Esophagus muscularis mucosa (tissue), 4 donors: ENCODE data around the gene FAM240A. TPM values are rescaled to one million over a fixed set of nuclear protein-coding genes. Genes with fewer than 3 reads are reported as not detected.

ENCODE experiments used
- DNase-seq: peaks from one replicate; pipeline ENCODE4 v3.0.0-alpha.2; 2017; ENCODE audit errors: extremely low spot score
- H3K27ac ChIP-seq, 4 donors: fragments of 200-600 bp; sonication (generic); replicated peaks in 1 of 4; 1 replicate in 3 of 4; 2 replicates in 1 of 4; pipeline ENCODE4 v1.5.1; 2016 to 2019; ENCODE audit warnings: mild to moderate bottlenecking in 1 of 4
- H3K27me3 ChIP-seq, 4 donors: fragments of 200-600 bp; sonication (generic); one replicate each; pipeline versions ENCODE4 v1.5.1 to v1.6.0; 2016 to 2019
- H3K36me3 ChIP-seq, 4 donors: fragments of 200-600 bp; sonication (generic); one replicate each; pipeline ENCODE4 v1.5.1; 2016 to 2019
- H3K4me1 ChIP-seq, 4 donors: fragments of 200-600 bp; sonication (generic); one replicate each; pipeline ENCODE4 v1.5.1; 2016 to 2019
- H3K4me3 ChIP-seq, 4 donors: fragments of 200-600 bp; sonication (generic); 1 replicate in 2 of 4; 2 replicates in 2 of 4; pipeline ENCODE4 v1.5.1; 2016 to 2019; ENCODE audit warnings: mild to moderate bottlenecking in 4 of 4, moderate library complexity in 1 of 4
- H3K9me3 ChIP-seq, 4 donors: fragments of 200-600 bp; sonication (generic); 1 replicate in 3 of 4; 2 replicates in 1 of 4; pipeline ENCODE4 v1.5.1; 2016 to 2019
- EP300 ChIP-seq: sonication (generic); formaldehyde crosslinking; IDR thresholded peaks from one replicate; pipeline ENCODE4 v1.6.1; 2017; ENCODE audit warnings: antibody characterized with exemption
- POLR2A ChIP-seq: fragments of 450-650 bp; IDR thresholded peaks from one replicate; pipeline ENCODE4 v1.6.1; 2017; ENCODE audit warnings: antibody characterized with exemption, moderate library complexity, mild to moderate bottlenecking, low read depth
- POLR2AphosphoS5 ChIP-seq, 2 donors: sonication (generic); formaldehyde crosslinking; IDR thresholded peaks; one replicate each; pipeline ENCODE4 v1.6.1; 2017; ENCODE audit warnings: antibody characterized with exemption in 2 of 2
- WGBS: methylation state at CpG from one replicate; pipeline ENCODE4 v1.1.5; 2018; 5-methylcytosine and 5-hydroxymethylcytosine counted together
- intact Hi-C: fragments of 100-400 bp; cut with DNase I; formaldehyde crosslinking; loops from one replicate; pipeline ENCODE4 v1.15.1; 2023
- total RNA-seq, 4 donors: library from RNA; depleted of rRNA; stranded (reverse); fragments of >200 nt; gene quantifications; one replicate each; pipeline versions ENCODE4 v1.1.0 to v1.2.1, GENCODE V29; 2016
- TF ChIP-seq, protein P1 (sequence below), 3 experiments: fragments of 200-600 bp in 2 of 3; fragments of 450-650 bp in 1 of 3; sonication (generic) in 2 of 3; IDR thresholded peaks; one replicate each; pipeline ENCODE4 v1.5.1; 2017 to 2019; ENCODE audit warnings: antibody characterized with exemption in 3 of 3, mild to moderate bottlenecking in 2 of 3, moderate library complexity in 1 of 3

Gene FAM240A
- total RNA-seq, 4 donors from 2014 or later = not detected

- Histone ChIP-seq H3K4me3 (no peak overlapping the region), H3K9me3 (peaks cover 0 to 11% (median 4%) of the 10 kb centered on the region in 4 donors), H3K27ac (no peak overlapping the region), H3K36me3 (no peaks in the 10 kb centered on the region), H3K4me1 (no peaks in the 10 kb centered on the region), H3K27me3 (peaks cover 0 to 6% (median 0%) of the 10 kb centered on the region in 4 donors)
- intact Hi-C loops = no loop called here
- TF ChIP-seq POLR2AphosphoS5 (IDR thresholded peaks at IDR 0.05) (no peak), EP300 (no peak), POLR2A (no peak)
- TF ChIP-seq, protein P1, sequence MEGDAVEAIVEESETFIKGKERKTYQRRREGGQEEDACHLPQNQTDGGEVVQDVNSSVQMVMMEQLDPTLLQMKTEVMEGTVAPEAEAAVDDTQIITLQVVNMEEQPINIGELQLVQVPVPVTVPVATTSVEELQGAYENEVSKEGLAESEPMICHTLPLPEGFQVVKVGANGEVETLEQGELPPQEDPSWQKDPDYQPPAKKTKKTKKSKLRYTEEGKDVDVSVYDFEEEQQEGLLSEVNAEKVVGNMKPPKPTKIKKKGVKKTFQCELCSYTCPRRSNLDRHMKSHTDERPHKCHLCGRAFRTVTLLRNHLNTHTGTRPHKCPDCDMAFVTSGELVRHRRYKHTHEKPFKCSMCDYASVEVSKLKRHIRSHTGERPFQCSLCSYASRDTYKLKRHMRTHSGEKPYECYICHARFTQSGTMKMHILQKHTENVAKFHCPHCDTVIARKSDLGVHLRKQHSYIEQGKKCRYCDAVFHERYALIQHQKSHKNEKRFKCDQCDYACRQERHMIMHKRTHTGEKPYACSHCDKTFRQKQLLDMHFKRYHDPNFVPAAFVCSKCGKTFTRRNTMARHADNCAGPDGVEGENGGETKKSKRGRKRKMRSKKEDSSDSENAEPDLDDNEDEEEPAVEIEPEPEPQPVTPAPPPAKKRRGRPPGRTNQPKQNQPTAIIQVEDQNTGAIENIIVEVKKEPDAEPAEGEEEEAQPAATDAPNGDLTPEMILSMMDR (IDR thresholded peaks at IDR 0.05) = no peak
- no peak for DNase-seq
- WGBS = 73% methylated on average over 3 of the region's 3 CpGs
Measured at GRCh38 chr3:46649436-46649835, 37.1 kb downstream of the FAM240A start.

DNA sequence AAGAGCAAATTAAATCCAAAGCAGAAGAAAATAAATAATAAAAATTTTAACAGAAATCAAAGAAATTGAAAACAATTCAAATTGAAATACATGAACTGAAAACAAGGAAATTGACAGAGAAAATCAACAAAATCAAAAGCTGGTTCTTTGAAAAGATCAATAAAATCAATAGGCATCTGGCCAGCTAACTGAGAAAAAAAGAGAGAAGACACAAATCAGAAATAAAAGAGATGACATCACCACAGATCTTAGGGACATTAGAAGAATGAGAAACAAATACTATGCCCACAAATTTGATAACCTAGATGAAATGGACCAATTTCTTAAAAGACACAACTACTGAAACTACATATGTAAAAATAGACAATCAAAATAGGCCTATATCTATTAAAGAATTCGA, 38.8 kb downstream of the FAM240A start:
- no peak overlapping the region for H3K4me3 ChIP-seq
- H3K36me3 ChIP-seq = no peaks in the 10 kb centered on the region
- H3K27me3 ChIP-seq = peaks cover 0 to 6% (median 0%) of the 10 kb centered on the region in 4 donors
- no peak overlapping the region for H3K27ac ChIP-seq
- whole genome bisulfite sequencing = 56% methylated on average over 1 of the region's 1 CpG
- no peaks in the 10 kb centered on the region for H3K4me1 ChIP-seq
- H3K9me3 ChIP-seq = peaks cover 0 to 11% (median 4%) of the 10 kb centered on the region in 4 donors
- intact Hi-C loops = no loop called here
- TF ChIP-seq POLR2AphosphoS5 (IDR thresholded peaks at IDR 0.05) (no peak), EP300 (no peak), POLR2A (no peak)
- TF ChIP-seq, protein P1 (IDR thresholded peaks at IDR 0.05) = no peak
- no peak for DNase-seq

DNA sequence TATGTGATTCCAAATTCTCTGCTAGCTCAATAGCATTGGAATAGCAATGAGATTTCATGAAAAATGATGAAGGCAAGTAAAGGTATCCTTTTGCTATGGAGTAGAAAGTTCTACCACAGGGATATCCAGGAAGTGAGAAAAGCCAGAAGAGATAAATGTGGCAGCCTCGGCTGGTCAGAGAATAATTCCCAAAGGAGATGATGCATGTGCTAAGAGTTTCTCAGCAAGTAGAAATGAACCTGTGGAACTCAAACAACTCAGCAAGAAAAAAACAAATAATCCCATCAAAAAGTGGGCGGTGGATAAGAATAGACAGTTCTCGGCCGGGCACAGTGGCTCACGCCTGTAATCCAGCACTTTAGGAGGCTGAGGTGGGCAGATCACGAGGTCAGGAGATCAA, 42.9 kb downstream of the FAM240A start:
- peaks cover 0 to 1% (median 0%) of the 10 kb centered on the region in 4 donors for H3K4me1 ChIP-seq
- intact Hi-C loops = no loop called here

DNA sequence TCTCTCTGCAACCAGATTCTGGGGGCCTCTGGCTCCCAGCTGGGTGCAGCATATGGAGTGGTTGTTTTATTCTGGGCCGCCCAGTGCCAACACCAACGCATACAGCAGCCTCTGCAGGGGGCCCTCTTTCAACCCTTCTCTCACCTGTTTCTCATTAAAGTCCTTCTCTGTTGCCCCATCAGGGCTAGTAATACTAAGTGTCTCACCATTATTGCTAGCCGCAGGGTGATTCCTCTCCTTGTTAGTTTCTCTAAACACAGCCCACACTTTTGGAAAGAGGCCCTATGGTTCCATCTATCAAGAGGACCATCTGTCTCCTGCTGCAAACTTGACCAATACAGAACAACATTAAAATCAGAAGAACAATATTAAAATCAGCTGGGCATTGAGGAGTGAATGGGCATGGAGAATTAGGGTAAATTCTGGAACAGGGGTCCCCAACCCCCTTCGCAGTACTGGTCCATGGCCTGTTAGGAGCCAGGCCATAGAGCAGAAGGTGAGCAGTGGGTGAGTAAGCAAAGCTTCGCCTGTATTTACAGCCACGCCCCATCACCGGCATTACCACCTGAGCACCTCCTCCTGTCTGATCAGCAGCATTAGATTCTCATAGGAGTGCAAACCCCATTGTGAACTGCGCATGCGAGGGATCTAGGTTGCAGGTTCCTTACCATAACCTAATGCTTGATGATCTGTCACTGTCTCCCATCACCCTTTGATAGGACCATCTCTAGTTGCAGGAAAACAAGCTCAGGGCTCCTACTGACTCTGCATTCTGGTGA, 44.6 kb downstream of the FAM240A start:
- H3K4me1 ChIP-seq = peaks cover 0 to 9% (median 4%) of the 10 kb centered on the region in 4 donors
- DNase-seq = peak; percentile 81
- intact Hi-C loops = no loop called here
- H3K27me3 ChIP-seq = peaks cover 0 to 6% (median 0%) of the 10 kb centered on the region in 4 donors
- 84% methylated on average over 9 of the region's 9 CpGs for WGBS
- no peak for TF ChIP-seq EP300
- no peak for TF ChIP-seq POLR2A
- no peak for TF ChIP-seq POLR2AphosphoS5 (IDR thresholded peaks at IDR 0.05)
- no peaks in the 10 kb centered on the region for H3K36me3 ChIP-seq
- H3K27ac ChIP-seq = no peak overlapping the region
- no peak overlapping the region for H3K4me3 ChIP-seq
- peaks cover 0 to 5% (median 2%) of the 10 kb centered on the region in 4 donors for H3K9me3 ChIP-seq

More for the DNA sequence above, 42.9 kb downstream of the FAM240A start:
- Histone ChIP-seq H3K27ac (no peak overlapping the region), H3K9me3 (peaks cover 0 to 11% (median 4%) of the 10 kb centered on the region in 4 donors), H3K36me3 (no peaks in the 10 kb centered on the region), H3K4me3 (no peak overlapping the region), H3K27me3 (peaks cover 0 to 6% (median 0%) of the 10 kb centered on the region in 4 donors)
- WGBS = 81% methylated on average over 6 of the region's 6 CpGs
- TF ChIP-seq, protein P1 (IDR thresholded peaks at IDR 0.05) = no peak
- no peak for TF ChIP-seq POLR2AphosphoS5 (IDR thresholded peaks at IDR 0.05)
- no peak for TF ChIP-seq POLR2A
- TF ChIP-seq EP300 = no peak
- DNase-seq = peak; percentile 45

DNA sequence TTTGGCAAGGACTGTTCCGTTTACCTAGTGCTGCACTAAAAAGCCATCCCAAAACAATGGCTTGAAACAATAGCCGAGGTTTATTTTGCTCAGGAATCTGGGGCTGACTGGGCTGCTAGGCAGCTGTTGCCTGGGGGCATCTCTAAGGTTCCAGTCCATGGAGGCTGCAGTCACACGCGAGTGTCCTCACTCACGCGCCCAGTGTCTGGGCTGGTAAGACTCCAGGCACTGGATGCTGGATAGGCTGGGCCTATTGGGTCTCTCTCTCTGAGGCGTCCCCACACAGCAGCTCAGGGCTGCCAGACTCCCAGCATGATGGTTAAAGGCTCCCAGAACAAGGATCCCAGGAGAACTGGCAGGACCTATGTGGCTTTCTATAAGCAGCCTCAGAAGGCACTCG, 47.0 kb downstream of the FAM240A start:
- TF ChIP-seq, protein P1 (IDR thresholded peaks at IDR 0.05) = no peak
- TF ChIP-seq POLR2AphosphoS5 (IDR thresholded peaks at IDR 0.05) (no peak), POLR2A (no peak), EP300 (no peak)
- 92% methylated on average over 4 of the region's 8 CpGs for WGBS
- H3K4me3 ChIP-seq = no peak overlapping the region
- peaks cover 14 to 25% (median 18%) of the 10 kb centered on the region in 4 donors for H3K4me1 ChIP-seq
- peak; percentile 84 for DNase-seq
- no peak overlapping the region for H3K27ac ChIP-seq
- H3K9me3 ChIP-seq = no peaks in the 10 kb centered on the region
- H3K27me3 ChIP-seq = no peaks in the 10 kb centered on the region
- no peaks in the 10 kb centered on the region for H3K36me3 ChIP-seq
- intact Hi-C loops = no loop called here
